K562 (cell line): ENCODE data around the gene OMP. TPM values are rescaled to one million over a fixed set of nuclear protein-coding genes. Genes with fewer than 3 reads are reported as not detected.

Source experiments
- ADNP ChIP-seq: fragments of 200-800 bp; sonication (Bioruptor generic); IDR thresholded peaks from 2 replicates; pipeline ENCODE4 v1.6.1; 2016; ENCODE audit warnings: missing genetic modification characterization, missing compliant biosample characterization
- ZFX ChIP-seq: sonication (generic); formaldehyde crosslinking; IDR thresholded peaks from 2 replicates; pipeline ENCODE4 v1.8.0; 2022; ENCODE audit warnings: mild to moderate bottlenecking, missing genetic modification reagents, moderate library complexity
- polyA plus RNA-seq, 8 experiments: library from polyadenylated mRNA; depleted of rRNA in 4 of 8; stranded (reverse) in 5 of 8; unstranded in 3 of 8; fragments of >200 nt; fragmentation: Nextera tagmentation in 2 of 8; fragmentation: Illumina TruSeq in 1 of 8; extraction: Ambion mirVana in 2 of 8; extraction: Trizol in 1 of 8; gene quantifications; 2 replicates each; pipeline versions ENCODE4 v1.2.1 to v1.2.3, GENCODE V29; 2011 to 2014; ENCODE audit warnings: inconsistent platforms in 1 of 8, missing spikeins in 1 of 8
- total RNA-seq, 7 experiments: library from RNA; depleted of rRNA in 6 of 7; stranded (reverse); fragments of >200 nt in 6 of 7; fragmentation: Illumina TruSeq in 2 of 7; extraction: Trizol in 2 of 7; gene quantifications; 2 replicates each; pipeline versions ENCODE4 v1.2.1 to v1.2.3, GENCODE V29; 2011 to 2021; ENCODE audit warnings: low replicate concordance in 1 of 7
- TF ChIP-seq, protein P1 (sequence below), 2 experiments: fragments of 450-650 bp; IDR thresholded peaks; 2 replicates each; pipeline ENCODE4 v1.6.1; 2016; ENCODE audit warnings: mild to moderate bottlenecking in 2 of 2, borderline replicate concordance in 1 of 2, low read depth in 1 of 2, moderate library complexity in 1 of 2
- TF ChIP-seq, protein P2 (sequence below): sonication (generic); IDR thresholded peaks from 2 replicates; pipeline ENCODE4 v1.6.1; 2016

The OMP gene
- total and polyA plus RNA-seq, 9 of the 15 experiments (the other 6 are each of a cell fraction or from before 2014, with no cell fraction given): not detected

DNA sequence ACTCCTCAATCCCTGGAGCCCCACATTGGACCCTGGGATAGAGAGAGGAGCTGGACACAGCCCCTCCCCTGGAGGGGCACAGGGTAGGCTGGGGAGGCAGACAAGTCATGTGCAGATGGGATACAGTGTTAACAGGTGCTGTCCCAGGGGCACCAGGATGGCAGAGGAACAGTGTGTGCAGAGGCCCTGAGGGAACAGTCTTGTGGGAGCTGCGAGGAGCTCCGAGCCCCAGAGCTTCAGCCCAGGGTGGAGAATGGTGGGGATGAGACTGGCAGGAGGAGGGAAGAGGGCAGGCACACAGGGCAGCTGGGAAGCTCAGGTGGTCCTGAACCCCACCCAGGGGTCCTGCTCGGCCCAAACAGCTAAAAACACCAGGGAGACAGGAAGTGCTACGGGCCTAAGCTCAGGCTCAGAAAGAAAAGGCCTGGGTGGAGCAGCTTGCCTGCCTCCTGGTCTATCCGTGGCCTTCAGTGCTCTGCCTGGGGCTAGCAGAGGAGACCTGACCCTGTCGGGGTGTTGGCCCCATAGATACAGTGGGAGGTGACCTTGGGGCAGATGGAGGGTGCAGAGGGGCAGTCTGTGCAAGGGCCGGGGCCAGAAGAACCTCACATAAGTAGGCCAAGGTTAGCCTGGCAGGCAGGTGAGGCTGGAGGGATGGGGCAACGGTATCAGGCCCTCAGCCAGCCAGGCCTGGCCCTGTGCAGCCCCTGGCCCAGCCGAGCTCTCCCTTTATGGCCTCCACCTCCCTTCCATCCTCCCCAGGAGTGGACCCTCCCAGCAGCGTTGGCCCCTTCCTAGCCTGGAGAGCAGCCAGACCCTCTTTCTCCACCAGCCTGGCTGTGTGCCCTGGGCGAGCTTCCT lies 20.4 kb upstream of the OMP start (continued):
- TF ChIP-seq, protein P1, sequence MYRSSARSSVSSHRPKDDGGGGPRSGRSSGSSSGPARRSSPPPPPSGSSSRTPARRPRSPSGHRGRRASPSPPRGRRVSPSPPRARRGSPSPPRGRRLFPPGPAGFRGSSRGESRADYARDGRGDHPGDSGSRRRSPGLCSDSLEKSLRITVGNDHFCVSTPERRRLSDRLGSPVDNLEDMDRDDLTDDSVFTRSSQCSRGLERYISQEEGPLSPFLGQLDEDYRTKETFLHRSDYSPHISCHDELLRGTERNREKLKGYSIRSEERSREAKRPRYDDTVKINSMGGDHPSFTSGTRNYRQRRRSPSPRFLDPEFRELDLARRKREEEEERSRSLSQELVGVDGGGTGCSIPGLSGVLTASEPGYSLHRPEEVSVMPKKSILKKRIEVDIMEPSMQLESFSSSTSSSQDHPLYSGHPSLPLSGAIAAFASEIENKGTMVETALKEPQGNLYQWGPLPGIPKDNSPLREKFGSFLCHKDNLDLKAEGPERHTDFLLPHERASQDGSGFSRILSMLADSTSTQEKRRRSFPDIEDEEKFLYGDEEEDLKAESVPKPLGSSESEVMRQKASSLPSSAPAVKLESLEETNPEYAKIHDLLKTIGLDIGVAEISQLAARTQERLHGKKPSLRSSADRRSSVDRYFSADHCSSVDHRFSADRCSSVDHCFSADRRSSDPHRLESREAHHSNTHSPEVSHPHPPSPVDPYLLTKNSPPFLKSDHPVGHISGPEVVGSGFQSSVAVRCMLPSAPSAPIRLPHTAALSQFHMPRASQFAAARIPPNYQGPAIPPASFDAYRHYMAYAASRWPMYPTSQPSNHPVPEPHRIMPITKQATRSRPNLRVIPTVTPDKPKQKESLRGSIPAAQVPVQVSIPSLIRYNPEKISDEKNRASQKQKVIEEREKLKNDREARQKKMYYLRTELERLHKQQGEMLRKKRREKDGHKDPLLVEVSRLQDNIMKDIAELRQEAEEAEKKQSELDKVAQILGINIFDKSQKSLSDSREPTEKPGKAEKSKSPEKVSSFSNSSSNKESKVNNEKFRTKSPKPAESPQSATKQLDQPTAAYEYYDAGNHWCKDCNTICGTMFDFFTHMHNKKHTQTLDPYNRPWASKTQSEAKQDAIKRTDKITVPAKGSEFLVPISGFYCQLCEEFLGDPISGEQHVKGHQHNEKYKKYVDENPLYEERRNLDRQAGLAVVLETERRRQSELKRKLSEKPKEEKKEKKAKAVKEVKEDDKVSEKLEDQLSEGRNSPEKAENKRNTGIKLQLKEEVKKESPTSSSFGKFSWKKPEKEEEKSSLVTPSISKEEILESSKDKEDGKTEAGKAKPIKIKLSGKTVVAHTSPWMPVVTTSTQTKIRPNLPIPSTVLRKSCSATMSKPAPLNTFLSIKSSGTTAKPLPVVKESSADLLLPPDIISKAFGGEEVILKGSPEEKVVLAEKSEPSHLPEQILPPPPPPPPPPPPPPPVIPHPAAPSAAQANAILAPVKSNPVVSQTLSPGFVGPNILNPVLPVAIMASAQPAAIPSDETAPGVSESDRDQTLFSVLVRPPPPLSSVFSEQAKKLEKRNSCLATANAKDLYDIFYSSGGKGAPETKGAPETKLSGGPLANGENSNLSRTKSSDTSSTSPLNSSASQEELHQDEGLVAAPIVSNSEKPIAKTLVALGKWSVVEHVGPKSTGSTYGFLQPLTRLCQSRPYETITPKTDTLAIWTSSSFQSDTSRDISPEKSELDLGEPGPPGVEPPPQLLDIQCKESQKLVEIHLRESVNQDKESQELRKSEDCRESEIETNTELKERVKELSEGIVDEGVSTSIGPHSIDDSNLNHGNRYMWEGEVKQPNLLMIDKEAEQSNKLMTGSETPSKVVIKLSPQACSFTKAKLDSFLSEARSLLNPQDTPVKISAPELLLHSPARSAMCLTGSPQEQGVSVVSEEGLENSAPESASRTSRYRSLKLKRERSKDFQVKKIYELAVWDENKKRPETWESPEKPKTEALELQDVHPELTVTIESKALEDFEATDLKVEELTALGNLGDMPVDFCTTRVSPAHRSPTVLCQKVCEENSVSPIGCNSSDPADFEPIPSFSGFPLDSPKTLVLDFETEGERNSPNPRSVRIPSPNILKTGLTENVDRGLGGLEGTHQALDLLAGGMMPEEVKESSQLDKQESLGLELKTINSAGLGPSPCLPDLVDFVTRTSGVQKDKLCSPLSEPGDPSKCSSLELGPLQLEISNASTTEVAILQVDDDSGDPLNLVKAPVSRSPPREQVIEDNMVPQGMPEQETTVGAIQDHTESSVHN (IDR thresholded peaks at IDR 0.05; ENCODE audit: borderline replicate concordance in 1 of 2, low read depth in 1 of 2): no peak
- no peak for TF ChIP-seq ADNP (tag)
- TF ChIP-seq ZFX (CRISPR knock-in tag): no peak
- TF ChIP-seq, protein P2, sequence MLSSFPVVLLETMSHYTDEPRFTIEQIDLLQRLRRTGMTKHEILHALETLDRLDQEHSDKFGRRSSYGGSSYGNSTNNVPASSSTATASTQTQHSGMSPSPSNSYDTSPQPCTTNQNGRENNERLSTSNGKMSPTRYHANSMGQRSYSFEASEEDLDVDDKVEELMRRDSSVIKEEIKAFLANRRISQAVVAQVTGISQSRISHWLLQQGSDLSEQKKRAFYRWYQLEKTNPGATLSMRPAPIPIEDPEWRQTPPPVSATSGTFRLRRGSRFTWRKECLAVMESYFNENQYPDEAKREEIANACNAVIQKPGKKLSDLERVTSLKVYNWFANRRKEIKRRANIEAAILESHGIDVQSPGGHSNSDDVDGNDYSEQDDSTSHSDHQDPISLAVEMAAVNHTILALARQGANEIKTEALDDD: no peak
- TF ChIP-seq, all 486 proteins: peak for 0
